ENCODE data around the gene FBRS. TPM values are rescaled to one million over a fixed set of nuclear protein-coding genes. Genes with fewer than 3 reads are reported as not detected.
A peak's percentile ranks its signal among the peaks of the same experiment; 100 is the strongest.

Gene FBRS
- total and polyA plus RNA-seq, 10 of the 15 experiments (the other 5 are each of a cell fraction or from before 2014, with no cell fraction given) = 0.45 to 87.6 (median 14.6) TPM

DNA sequence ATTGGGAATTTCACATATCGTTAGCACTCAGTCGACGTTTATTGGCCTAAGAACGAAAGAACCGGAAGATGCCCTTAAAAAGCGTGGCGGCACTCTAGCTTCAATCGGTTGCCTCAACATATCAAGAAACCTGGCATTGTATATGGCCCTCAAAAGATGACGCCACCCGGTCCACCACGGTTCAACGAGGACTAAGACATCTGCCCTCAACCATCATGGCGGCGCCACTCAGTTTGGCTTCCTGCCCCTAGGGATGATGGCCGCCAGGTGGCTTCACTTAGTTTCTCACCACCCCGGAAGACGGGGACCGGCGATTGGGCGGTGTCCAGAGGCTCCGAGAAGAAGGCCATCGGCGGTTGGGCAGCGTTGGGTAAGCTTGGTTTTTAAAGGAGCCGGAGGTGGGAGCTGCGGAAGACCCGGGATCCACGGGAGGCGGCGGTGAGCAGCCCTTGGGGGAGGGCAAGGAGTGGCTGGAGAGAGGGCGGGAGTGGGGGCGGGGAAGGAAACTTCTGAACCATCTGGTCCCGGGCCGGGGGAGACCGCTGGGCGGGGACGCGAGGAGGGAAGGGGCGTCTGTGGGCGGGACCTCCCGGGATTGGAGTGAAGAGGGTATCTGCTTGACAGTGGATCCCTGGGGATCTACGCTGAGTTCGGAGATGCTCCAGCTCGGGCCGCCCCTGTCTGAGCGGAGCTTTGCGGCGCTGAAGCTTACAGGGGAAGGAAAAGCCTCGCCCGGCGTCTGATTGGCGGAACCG, 7.7 kb upstream of the FBRS start, which contains the start of gene PRR14 (continued):
- TF ChIP-seq, protein P1, sequence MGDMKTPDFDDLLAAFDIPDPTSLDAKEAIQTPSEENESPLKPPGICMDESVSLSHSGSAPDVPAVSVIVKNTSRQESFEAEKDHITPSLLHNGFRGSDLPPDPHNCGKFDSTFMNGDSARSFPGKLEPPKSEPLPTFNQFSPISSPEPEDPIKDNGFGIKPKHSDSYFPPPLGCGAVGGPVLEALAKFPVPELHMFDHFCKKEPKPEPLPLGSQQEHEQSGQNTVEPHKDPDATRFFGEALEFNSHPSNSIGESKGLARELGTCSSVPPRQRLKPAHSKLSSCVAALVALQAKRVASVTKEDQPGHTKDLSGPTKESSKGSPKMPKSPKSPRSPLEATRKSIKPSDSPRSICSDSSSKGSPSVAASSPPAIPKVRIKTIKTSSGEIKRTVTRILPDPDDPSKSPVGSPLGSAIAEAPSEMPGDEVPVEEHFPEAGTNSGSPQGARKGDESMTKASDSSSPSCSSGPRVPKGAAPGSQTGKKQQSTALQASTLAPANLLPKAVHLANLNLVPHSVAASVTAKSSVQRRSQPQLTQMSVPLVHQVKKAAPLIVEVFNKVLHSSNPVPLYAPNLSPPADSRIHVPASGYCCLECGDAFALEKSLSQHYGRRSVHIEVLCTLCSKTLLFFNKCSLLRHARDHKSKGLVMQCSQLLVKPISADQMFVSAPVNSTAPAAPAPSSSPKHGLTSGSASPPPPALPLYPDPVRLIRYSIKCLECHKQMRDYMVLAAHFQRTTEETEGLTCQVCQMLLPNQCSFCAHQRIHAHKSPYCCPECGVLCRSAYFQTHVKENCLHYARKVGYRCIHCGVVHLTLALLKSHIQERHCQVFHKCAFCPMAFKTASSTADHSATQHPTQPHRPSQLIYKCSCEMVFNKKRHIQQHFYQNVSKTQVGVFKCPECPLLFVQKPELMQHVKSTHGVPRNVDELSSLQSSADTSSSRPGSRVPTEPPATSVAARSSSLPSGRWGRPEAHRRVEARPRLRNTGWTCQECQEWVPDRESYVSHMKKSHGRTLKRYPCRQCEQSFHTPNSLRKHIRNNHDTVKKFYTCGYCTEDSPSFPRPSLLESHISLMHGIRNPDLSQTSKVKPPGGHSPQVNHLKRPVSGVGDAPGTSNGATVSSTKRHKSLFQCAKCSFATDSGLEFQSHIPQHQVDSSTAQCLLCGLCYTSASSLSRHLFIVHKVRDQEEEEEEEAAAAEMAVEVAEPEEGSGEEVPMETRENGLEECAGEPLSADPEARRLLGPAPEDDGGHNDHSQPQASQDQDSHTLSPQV (IDR thresholded peaks at IDR 0.05) = peak; percentile 24; the same call in 1 of the 2 replicates
- TF ChIP-seq ZNF622 (IDR thresholded peaks at IDR 0.05) = no peak
- TF ChIP-seq SPI1 (IDR thresholded peaks at IDR 0.05; ENCODE audit: borderline replicate concordance, insufficient read depth, low read depth, low read length) = no peak
- TF ChIP-seq, protein P2, sequence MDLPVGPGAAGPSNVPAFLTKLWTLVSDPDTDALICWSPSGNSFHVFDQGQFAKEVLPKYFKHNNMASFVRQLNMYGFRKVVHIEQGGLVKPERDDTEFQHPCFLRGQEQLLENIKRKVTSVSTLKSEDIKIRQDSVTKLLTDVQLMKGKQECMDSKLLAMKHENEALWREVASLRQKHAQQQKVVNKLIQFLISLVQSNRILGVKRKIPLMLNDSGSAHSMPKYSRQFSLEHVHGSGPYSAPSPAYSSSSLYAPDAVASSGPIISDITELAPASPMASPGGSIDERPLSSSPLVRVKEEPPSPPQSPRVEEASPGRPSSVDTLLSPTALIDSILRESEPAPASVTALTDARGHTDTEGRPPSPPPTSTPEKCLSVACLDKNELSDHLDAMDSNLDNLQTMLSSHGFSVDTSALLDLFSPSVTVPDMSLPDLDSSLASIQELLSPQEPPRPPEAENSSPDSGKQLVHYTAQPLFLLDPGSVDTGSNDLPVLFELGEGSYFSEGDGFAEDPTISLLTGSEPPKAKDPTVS (IDR thresholded peaks at IDR 0.05; ENCODE audit: low read depth, low read length) = 0 out of 2 replicates have a peak, but pooled peaks have one; percentile 20
- TF ChIP-seq, protein P3, sequence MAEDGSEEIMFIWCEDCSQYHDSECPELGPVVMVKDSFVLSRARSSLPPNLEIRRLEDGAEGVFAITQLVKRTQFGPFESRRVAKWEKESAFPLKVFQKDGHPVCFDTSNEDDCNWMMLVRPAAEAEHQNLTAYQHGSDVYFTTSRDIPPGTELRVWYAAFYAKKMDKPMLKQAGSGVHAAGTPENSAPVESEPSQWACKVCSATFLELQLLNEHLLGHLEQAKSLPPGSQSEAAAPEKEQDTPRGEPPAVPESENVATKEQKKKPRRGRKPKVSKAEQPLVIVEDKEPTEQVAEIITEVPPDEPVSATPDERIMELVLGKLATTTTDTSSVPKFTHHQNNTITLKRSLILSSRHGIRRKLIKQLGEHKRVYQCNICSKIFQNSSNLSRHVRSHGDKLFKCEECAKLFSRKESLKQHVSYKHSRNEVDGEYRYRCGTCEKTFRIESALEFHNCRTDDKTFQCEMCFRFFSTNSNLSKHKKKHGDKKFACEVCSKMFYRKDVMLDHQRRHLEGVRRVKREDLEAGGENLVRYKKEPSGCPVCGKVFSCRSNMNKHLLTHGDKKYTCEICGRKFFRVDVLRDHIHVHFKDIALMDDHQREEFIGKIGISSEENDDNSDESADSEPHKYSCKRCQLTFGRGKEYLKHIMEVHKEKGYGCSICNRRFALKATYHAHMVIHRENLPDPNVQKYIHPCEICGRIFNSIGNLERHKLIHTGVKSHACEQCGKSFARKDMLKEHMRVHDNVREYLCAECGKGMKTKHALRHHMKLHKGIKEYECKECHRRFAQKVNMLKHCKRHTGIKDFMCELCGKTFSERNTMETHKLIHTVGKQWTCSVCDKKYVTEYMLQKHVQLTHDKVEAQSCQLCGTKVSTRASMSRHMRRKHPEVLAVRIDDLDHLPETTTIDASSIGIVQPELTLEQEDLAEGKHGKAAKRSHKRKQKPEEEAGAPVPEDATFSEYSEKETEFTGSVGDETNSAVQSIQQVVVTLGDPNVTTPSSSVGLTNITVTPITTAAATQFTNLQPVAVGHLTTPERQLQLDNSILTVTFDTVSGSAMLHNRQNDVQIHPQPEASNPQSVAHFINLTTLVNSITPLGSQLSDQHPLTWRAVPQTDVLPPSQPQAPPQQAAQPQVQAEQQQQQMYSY (CRISPR knock-in tag; IDR thresholded peaks at IDR 0.05) = no peak
- TF ChIP-seq RFX5 (IDR thresholded peaks at IDR 0.05; ENCODE audit: low read depth, low read length) = no peak
- TF ChIP-seq ESRRA (IDR thresholded peaks at IDR 0.05; ENCODE audit: low read length) = no peak
- TF ChIP-seq, protein P4, sequence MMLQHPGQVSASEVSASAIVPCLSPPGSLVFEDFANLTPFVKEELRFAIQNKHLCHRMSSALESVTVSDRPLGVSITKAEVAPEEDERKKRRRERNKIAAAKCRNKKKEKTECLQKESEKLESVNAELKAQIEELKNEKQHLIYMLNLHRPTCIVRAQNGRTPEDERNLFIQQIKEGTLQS (IDR thresholded peaks at IDR 0.05; ENCODE audit: borderline replicate concordance, extremely low read depth, low read depth, low read length) = no peak
- no peak for TF ChIP-seq TCF7 (IDR thresholded peaks at IDR 0.05; ENCODE audit: borderline replicate concordance)
- TF ChIP-seq RELA (IDR thresholded peaks at IDR 0.05; ENCODE audit: borderline replicate concordance, partially characterized antibody) = peak; percentile 21
- TF ChIP-seq BCL11A (IDR thresholded peaks at IDR 0.05; ENCODE audit: low read depth, low read length) = no peak
- TF ChIP-seq, protein P5, sequence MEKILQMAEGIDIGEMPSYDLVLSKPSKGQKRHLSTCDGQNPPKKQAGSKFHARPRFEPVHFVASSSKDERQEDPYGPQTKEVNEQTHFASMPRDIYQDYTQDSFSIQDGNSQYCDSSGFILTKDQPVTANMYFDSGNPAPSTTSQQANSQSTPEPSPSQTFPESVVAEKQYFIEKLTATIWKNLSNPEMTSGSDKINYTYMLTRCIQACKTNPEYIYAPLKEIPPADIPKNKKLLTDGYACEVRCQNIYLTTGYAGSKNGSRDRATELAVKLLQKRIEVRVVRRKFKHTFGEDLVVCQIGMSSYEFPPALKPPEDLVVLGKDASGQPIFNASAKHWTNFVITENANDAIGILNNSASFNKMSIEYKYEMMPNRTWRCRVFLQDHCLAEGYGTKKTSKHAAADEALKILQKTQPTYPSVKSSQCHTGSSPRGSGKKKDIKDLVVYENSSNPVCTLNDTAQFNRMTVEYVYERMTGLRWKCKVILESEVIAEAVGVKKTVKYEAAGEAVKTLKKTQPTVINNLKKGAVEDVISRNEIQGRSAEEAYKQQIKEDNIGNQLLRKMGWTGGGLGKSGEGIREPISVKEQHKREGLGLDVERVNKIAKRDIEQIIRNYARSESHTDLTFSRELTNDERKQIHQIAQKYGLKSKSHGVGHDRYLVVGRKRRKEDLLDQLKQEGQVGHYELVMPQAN (conservative IDR thresholded peaks at IDR 0.05) = no peak
- TF ChIP-seq PML (IDR thresholded peaks at IDR 0.05; ENCODE audit: low read length) = no peak
- no peak for TF ChIP-seq SMAD1 (IDR thresholded peaks at IDR 0.05; ENCODE audit: low read depth, partially characterized antibody)
